ENCODE measurements around the gene HOXD8.

DNA sequence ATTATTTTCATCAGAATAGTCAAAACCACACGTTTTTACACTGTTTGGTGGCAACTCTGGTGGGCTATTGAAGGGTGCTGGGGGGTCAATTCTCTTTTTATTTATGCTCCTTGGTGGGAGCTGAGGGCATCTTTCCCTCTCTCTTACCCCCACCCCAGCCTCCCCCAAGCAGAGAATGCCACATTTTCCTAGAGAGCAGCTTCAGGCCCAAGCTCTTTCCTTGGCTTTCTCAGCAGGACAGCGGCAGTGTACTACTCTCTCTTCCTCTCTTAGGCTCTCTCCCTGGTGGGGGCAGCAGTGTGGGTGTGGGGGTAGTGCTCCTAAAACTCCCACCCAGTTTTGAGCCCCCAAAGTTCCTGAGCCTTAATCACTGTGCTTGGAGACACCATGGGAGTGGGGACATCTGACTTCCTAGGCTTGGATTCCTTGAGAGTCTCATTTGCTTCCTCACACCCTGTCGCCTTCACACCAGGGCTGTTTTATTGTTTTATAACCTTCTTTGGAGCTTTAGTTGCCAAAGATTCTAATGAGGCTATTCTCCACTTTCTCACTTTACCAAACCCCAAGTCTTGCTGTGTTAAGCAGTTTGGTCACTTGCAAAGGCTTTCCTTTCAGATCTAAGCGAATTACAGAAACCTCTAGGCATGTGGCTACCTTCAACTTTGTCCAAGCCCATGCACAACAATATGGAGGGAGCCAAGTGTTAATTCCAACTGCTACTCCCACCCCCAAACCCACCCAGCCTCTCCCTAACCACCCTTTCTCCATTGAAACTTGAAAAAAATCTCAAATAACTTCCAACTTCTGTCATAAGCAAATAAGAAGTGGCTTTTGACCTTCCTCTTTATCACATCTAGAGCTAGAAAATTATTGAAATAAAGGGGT, 15.8 kb downstream of the HOXD8 start:
- TF ChIP-seq, protein P1, sequence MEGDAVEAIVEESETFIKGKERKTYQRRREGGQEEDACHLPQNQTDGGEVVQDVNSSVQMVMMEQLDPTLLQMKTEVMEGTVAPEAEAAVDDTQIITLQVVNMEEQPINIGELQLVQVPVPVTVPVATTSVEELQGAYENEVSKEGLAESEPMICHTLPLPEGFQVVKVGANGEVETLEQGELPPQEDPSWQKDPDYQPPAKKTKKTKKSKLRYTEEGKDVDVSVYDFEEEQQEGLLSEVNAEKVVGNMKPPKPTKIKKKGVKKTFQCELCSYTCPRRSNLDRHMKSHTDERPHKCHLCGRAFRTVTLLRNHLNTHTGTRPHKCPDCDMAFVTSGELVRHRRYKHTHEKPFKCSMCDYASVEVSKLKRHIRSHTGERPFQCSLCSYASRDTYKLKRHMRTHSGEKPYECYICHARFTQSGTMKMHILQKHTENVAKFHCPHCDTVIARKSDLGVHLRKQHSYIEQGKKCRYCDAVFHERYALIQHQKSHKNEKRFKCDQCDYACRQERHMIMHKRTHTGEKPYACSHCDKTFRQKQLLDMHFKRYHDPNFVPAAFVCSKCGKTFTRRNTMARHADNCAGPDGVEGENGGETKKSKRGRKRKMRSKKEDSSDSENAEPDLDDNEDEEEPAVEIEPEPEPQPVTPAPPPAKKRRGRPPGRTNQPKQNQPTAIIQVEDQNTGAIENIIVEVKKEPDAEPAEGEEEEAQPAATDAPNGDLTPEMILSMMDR (conservative IDR thresholded peaks at IDR 0.05; ENCODE audit: low read depth, low read length) = no peak
- TF ChIP-seq EZH2 (IDR thresholded peaks at IDR 0.05; ENCODE audit: low read length, unreplicated experiment) (no peak), EZH2phosphoT487 (IDR thresholded peaks at IDR 0.05; ENCODE audit: borderline replicate concordance, low read length) (no peak)
